ENCODE data around the gene ZNF749.

The ZNF749 gene

DNA sequence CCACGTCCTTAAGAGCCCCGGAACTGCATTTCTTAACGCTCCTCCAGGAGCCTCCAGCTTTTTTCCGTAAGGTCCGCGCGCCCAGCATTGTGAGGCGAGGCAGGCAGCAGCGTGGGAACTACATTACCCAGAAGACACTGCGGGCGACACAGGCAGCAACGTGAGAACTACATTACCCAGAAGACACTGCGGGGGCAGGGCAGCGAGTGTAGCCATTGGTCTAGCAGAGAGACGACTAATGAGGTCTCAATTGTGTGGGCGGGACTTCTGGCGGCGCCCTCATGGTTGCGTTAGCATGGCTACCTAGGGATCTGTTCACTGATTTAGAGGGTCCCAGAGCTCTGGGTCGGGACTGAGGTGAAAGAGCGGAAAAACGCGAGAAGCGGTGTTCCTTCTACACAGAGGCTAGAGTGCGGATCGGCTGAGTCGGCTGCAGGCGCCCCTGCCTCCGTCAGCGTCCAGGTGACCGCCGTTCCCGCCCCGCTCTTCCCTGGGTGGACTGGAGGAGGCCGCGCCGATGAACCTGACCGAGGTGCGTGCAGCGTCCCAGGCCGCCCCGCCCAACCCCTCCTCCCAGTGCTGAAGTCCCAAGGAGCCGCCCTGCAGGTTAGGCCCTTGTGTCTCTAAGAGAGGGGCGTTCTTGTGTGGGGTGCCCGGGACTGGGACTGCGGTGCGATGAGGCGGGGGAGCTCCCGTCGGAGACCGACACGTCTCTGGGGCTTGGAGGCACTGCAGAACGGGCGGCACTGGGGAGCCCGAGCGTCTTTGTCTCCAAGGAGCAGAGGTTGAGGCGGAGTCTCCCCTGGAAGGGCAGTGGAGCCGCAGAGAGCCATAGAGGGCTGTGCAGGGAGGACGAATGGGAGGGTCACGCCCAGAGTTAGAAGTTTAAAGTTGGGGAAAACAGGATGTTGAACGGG, at the start of gene ZNF749:
ZNF749 (plus strand) TSS at position 264 of the 917 bp plus-strand sequence; CDS start at position 518, 254 bp downstream.
- peak; percentile 92 to 94 for DNase-seq (ENCODE audit: low read depth in 2 of 2)

GRCh38 chr19:57389194-57389729, 45.9 kb upstream of the ZNF749 start:
- DNase-seq (ENCODE audit: low read depth in 2 of 2): no peak

DNA sequence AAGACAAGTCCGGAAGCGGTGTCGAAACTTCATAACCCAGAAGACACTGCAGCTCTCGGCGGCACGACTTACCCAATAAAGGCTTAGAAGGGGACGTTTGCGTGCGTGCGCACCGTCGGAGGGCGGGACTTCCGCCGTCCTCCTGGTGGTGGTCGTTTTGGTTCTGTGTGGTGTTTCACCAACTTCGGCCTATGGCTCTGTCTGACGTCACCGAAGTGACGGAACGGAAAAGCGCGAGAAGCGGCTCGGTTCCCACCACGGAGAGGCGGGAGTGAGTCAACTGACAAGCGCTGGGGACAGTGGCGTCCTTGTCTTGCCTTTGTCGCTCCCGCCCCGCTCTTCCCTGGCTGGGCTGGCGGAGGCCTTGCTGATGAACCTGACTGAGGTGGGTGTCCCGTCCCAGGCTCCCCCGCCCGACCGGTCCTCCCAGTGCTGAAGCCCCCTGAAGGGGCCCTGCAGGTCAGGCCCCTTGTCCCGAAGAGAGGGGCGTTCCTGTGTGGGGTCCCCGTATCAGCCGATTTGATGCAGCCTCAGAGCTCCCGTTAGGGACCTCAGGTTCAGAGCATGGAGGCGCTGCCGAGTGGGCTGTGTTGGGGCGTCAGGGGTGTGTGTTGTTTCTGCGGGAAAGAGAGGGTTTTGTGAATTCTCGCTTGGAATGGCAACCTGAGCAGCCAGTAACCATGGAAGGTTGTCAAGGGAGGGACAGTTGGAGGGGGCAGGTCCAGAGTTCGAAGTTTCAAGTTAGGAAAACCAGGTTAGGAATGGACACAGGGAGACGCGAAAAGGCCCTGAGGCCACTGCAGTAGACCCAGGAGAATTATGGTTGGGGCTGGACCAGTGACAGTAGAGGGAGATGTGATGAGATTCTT, 45.2 kb upstream of the ZNF749 start, which contains the start of gene ZNF548:
ZNF548 (plus strand) TSS at position 125 of the 869 bp plus-strand sequence; CDS start at position 371, 246 bp downstream.
- DNase-seq (ENCODE audit: low read depth in 2 of 2): peak; percentile 87 to 91

DNA sequence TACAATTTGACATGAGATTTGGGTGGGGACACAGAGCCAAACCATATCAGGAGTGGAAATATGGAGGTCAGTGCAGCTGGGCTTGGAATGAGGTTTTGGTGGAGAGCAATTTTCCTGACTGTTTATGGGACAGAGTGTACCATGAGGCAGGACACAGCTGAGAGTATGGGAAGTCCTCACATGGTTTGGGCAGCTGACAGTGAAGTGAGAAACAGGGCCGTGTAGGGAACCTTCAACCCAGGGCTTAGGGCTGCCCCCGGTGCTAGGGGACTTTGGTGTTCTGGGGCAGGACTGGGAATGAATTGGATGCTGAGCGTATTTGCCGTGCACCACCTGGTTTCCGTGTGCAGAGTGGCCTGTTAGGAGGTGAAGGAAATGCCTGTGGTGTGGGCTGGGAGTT, 39.4 kb upstream of the ZNF749 start:
- DNase-seq (ENCODE audit: low read depth in 2 of 2): no peak

DNA sequence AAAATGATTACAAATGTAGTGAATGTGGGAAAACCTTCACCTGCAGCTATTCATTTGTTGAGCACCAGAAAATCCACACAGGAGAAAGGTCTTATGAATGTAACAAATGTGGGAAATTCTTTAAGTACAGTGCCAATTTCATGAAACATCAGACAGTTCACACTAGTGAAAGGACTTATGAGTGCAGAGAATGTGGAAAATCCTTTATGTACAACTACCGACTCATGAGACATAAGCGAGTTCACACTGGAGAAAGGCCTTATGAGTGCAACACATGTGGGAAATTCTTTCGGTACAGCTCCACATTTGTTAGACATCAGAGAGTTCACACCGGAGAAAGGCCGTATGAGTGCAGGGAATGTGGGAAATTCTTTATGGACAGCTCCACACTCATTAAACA, 36.3 kb upstream of the ZNF749 start:
- DNase-seq (ENCODE audit: low read depth in 2 of 2): no peak

DNA sequence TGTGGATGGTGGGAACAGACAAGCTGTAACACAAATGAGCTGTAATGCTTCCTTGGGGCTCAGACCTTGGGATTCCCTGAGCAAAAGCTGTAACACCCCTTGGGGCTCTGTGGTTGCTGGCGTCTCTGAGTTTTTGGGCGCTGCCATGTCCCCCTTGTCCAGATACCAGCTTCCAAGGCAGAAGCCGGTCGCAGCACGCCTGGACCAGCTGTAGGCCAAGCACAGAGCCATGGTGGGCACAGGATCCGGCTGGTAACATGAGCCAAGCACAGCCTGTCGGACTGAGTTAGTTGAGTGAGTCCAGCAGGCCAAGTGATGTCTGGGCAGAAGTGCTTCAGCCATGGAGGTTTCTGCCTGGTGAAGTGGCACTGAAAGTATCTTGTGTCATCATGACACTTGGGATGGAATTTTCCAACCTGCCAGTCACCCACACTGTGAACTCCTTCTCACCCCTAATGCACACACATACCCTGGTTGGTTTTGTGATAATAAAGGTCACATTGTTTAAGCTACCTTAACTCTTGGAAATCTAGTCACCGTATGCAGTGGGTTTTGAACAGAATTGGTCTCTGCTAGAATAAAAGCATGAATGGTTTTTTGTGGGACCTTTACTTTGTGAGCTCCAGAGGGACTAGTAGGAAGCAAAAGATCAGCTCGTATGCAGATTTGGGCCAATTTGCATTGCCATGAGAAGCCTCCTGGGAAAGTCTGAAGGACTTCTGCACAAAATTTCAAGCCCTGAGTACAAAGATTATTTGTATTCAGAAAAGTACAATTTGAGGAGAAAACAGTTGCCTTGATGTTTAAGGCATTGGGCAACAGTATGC, 31.2 kb upstream of the ZNF749 start:
- DNase-seq (ENCODE audit: low read depth in 2 of 2): no peak

- DNase-seq (ENCODE audit: low read depth in 2 of 2): peak; percentile 39 to 43
These were observed 28.5 kb upstream of the ZNF749 start for GRCh38 chr19:57406516-57407123.

- DNase-seq (ENCODE audit: low read depth in 2 of 2): peak; percentile 81 to 86
These were observed 24.1 kb upstream of the ZNF749 start, which contains the start of gene ZNF17 for GRCh38 chr19:57410877-57411671. TSS of gene ZNF17 (plus strand) at chr19:57411161. CDS start at chr19:57413616, 2,455 bp downstream.

GRCh38 chr19:57419439-57419838, 15.7 kb upstream of the ZNF749 start:
- DNase-seq (ENCODE audit: low read depth in 2 of 2): no peak

DNA sequence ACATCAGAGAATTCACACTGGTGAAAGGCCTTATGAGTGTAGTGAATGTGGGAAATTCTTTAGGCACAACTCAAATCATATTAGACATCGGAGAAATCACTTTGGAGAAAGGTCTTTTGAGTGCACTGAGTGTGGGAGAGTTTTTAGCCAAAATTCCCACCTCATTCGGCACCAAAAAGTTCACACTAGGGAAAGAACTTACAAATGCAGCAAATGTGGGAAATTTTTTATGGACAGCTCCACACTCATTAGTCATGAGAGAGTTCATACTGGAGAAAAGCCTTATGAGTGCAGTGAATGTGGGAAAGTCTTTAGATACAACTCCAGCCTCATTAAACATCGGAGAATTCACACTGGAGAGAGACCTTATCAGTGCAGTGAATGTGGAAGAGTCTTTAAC, 14.1 kb upstream of the ZNF749 start:
- DNase-seq (ENCODE audit: low read depth in 2 of 2): no peak

GRCh38 chr19:57434386-57435061, 601 bp upstream of the ZNF749 start:
- DNase-seq (ENCODE audit: low read depth in 2 of 2): no peak

GRCh38 chr19:57436417-57436816, 1.3 kb downstream of the ZNF749 start:
- no peak for DNase-seq (ENCODE audit: low read depth in 2 of 2)

DNA sequence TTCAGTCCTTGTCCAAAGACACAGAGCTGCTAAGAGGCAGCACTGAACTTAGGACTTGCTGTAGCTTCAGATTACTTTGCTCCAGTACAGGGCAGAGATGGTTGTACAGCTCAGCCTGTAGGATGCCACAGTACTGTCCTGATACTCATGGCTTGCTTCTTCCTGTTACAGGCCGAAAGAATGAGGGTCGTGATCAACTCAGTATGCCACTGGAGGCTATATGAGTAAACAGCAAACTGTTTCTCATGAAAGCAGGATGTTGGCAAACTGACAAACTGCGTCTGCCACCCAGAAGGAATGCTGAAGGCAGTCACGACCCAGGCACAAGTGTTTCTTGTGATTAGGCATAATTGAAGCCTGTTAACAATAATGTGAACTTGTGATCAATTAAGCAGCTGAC, 2.8 kb downstream of the ZNF749 start:
- DNase-seq (ENCODE audit: low read depth in 2 of 2): no peak

- DNase-seq (ENCODE audit: low read depth in 2 of 2): no peak
These were observed 3.8 kb downstream of the ZNF749 start for GRCh38 chr19:57438925-57439324.

DNA sequence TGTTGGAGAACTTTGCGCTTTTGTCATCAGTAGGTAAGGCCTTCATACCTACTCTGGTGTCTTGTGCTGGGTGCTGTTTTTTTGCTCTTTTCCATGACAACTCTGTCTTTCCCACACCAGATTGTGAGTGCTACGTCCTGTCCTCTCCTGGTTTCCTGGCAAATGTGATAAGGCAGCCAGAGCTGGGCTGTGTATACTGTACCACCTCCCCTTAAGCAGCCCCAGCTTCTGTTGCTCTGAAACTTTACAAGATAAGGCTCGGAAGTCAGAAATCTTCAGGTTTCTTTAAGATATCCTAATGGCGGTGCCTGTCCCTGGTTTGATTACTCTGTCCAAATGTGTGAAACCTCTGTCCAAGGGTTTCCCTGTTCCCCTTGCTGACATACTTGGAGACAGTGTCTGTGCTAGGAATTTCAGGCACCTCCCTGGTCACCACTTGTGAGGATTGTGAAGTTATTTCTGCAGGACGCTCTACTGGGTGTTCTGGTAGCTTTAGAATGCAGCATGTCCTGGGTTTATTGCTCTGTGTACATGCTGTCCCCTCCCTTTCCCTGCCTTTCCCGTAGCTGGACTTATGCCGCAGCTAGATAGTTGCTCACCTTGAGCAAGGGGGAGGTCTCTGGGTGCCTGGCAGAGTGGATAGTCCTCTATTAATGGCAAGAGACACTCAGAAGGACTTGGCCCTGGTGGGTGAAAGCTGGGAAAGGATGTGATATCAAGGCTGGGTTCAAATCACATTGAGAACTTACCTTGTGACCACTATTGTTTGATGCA, 7.0 kb downstream of the ZNF749 start:
- DNase-seq (ENCODE audit: low read depth in 2 of 2): no peak

DNA sequence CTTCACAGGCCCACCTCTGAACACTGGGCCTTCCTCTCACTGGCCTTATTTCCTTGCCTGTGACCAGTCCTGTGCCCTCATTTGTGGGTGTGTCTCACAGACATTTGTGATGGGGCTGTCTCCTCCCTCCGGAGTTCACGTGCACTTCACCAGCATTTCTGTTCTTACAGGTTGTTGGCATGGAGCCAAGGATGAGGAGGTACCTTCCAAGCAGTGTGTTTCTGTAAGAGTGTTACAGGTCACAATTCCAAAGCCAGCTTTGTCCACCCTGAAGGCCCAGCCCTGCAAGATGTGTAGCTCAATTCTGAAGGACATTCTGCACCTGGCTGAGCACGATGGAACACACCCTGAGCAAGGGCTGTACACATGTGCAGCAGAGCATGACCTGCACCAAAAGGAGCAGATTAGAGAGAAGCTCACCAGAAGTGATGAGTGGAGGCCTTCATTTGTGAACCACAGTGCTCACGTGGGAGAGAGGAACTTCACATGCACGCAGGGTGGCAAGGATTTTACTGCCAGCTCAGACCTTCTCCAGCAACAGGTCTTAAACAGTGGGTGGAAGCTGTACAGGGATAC, 8.1 kb downstream of the ZNF749 start:
- no peak for DNase-seq (ENCODE audit: low read depth in 2 of 2)

GRCh38 chr19:57452307-57452706, 17.2 kb downstream of the ZNF749 start:
- DNase-seq (ENCODE audit: low read depth in 2 of 2): no peak

Data from stimulated activated CD4-positive, alpha-beta T cell treated with anti-CD3 and anti-CD28 coated beads, Interleukin-12 subunit alpha, Interleukin-12 subunit beta, amount 100 ng/mL, for 24 hours (primary cell).